Gastrocnemius medialis (tissue), 4 donors: ENCODE measurements around the gene ELP2.

Source experiments
- POLR2A ChIP-seq, 2 donors: fragments of 450-650 bp; IDR thresholded peaks; one replicate each; pipeline ENCODE4 v1.6.1; 2017; ENCODE audit warnings: antibody characterized with exemption in 2 of 2, mild to moderate bottlenecking in 2 of 2, moderate library complexity in 2 of 2
- TF ChIP-seq, protein P1 (sequence below), 5 experiments: fragments of 450-650 bp in 3 of 5; fragments of 200-600 bp in 2 of 5; sonication (generic) in 2 of 5; IDR thresholded peaks in 4 of 5; conservative IDR thresholded peaks in 1 of 5; 1 replicate in 4 of 5; 2 replicates in 1 of 5; pipeline ENCODE4 v1.5.1; 2016 to 2019; ENCODE audit warnings: antibody characterized with exemption in 5 of 5, mild to moderate bottlenecking in 3 of 5, moderate library complexity in 3 of 5

DNA sequence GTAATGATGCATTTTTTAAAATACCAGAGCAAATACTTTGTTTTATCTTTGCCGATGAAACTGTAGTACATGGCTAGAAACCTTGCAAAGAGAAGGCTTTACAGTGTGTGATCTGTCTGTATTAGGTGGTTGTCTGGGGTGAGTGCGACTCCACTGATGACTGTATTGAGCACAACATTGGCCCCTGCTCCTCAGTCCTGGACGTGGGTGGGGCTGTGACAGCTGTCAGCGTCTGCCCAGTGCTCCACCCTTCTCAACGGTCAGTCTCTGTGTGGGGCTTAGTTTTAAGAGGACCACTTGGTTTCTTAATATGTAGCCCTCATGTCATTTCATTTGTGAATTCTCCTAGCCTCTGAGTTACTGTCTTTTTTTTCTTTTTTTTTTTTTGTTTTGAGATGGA lies 40.2 kb downstream of the ELP2 start:
- TF ChIP-seq, protein P1, sequence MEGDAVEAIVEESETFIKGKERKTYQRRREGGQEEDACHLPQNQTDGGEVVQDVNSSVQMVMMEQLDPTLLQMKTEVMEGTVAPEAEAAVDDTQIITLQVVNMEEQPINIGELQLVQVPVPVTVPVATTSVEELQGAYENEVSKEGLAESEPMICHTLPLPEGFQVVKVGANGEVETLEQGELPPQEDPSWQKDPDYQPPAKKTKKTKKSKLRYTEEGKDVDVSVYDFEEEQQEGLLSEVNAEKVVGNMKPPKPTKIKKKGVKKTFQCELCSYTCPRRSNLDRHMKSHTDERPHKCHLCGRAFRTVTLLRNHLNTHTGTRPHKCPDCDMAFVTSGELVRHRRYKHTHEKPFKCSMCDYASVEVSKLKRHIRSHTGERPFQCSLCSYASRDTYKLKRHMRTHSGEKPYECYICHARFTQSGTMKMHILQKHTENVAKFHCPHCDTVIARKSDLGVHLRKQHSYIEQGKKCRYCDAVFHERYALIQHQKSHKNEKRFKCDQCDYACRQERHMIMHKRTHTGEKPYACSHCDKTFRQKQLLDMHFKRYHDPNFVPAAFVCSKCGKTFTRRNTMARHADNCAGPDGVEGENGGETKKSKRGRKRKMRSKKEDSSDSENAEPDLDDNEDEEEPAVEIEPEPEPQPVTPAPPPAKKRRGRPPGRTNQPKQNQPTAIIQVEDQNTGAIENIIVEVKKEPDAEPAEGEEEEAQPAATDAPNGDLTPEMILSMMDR (IDR thresholded peaks at IDR 0.05 in 4 of 5, conservative IDR thresholded peaks at IDR 0.05 in 1 of 5) = no peak
- TF ChIP-seq POLR2A (IDR thresholded peaks at IDR 0.05) = no peak
